Prostate gland (tissue), 2 donors: ENCODE results near the gene CNST.

Experiments
- CTCF ChIP-seq, 4 experiments: fragments of 200-600 bp in 2 of 4; fragments of 450-650 bp in 2 of 4; sonication (generic) in 2 of 4; IDR thresholded peaks; 1 replicate in 3 of 4; 2 replicates in 1 of 4; pipeline ENCODE4 v1.5.1; 2016 to 2019; ENCODE audit warnings: antibody characterized with exemption in 4 of 4, mild to moderate bottlenecking in 2 of 4, moderate library complexity in 2 of 4
- POLR2A ChIP-seq: fragments of 450-650 bp; IDR thresholded peaks from one replicate; pipeline ENCODE4 v1.6.1; 2016; ENCODE audit warnings: antibody characterized with exemption, mild to moderate bottlenecking
- POLR2AphosphoS5 ChIP-seq: sonication (generic); formaldehyde crosslinking; IDR thresholded peaks from one replicate; pipeline ENCODE4 v1.6.1; 2017; ENCODE audit warnings: antibody characterized with exemption

- TF ChIP-seq CTCF (IDR thresholded peaks at IDR 0.05) (no peak), POLR2AphosphoS5 (no peak), POLR2A (no peak)
Observed at GRCh38 chr1:246632281-246633168, 66.3 kb downstream of the CNST start.
